ENCODE results near the gene FSTL5.

Gene FSTL5

GRCh38 chr4:161564230-161564834 is 599.5 kb downstream of the FSTL5 start:
- DNase-seq, result no peak

- DNase-seq, result no peak
These were observed 607.8 kb downstream of the FSTL5 start for GRCh38 chr4:161555689-161556660.

- no peak for DNase-seq
These were observed 609.3 kb downstream of the FSTL5 start for GRCh38 chr4:161554372-161554990.

GRCh38 chr4:161546902-161547301 is 616.9 kb downstream of the FSTL5 start:
- DNase-seq, result no peak

- DNase-seq, result no peak
These were observed 623.5 kb downstream of the FSTL5 start for GRCh38 chr4:161540265-161540664.

- DNase-seq, result no peak
These were observed 624.9 kb downstream of the FSTL5 start for GRCh38 chr4:161538941-161539340.

- DNase-seq, result no peak
These were observed 633.1 kb downstream of the FSTL5 start for GRCh38 chr4:161530710-161531109.

- no peak for DNase-seq
These were observed 638.7 kb downstream of the FSTL5 start for GRCh38 chr4:161525121-161525520.

- no peak for DNase-seq
These were observed 641.8 kb downstream of the FSTL5 start for GRCh38 chr4:161522031-161522430.

GRCh38 chr4:161519611-161520010 is 644.2 kb downstream of the FSTL5 start:
- DNase-seq, result no peak

- no peak for DNase-seq
These were observed 645.9 kb downstream of the FSTL5 start for GRCh38 chr4:161517941-161518340.

GRCh38 chr4:161505141-161505540 is 658.7 kb downstream of the FSTL5 start:
- DNase-seq, result no peak

- no peak for DNase-seq
These were observed 665.6 kb downstream of the FSTL5 start for GRCh38 chr4:161498155-161498554.

- DNase-seq, result no peak
These were observed 677.3 kb downstream of the FSTL5 start for GRCh38 chr4:161486461-161486860.

- DNase-seq, result no peak
These were observed 697.5 kb downstream of the FSTL5 start for GRCh38 chr4:161466316-161466715.

GRCh38 chr4:161463436-161463835 is 700.4 kb downstream of the FSTL5 start:
- DNase-seq, result no peak

- DNase-seq, result no peak
These were observed 705.9 kb downstream of the FSTL5 start for GRCh38 chr4:161457906-161458305.

- DNase-seq, result no peak
These were observed 706.5 kb downstream of the FSTL5 start for GRCh38 chr4:161457311-161457710.

- DNase-seq, result no peak
These were observed 708.9 kb downstream of the FSTL5 start for GRCh38 chr4:161454860-161455259.

GRCh38 chr4:161448550-161449180 is 715.1 kb downstream of the FSTL5 start:
- DNase-seq, result no peak

- DNase-seq, result no peak
These were observed 719.2 kb downstream of the FSTL5 start for GRCh38 chr4:161444626-161445025.

- no peak for DNase-seq
These were observed 720.9 kb downstream of the FSTL5 start for GRCh38 chr4:161442921-161443320.

GRCh38 chr4:161438096-161438495 is 725.7 kb downstream of the FSTL5 start:
- DNase-seq, result no peak
